Keratinocyte (primary cell): ENCODE data around the gene USP12. TPM values are rescaled to one million over a fixed set of nuclear protein-coding genes. Genes with fewer than 3 reads are reported as not detected.

ENCODE experiments used
- DNase-seq: peaks from one replicate; pipeline ENCODE4 v3.0.0-alpha.2; 2011; ENCODE audit warnings: low read depth, missing footprints, low spot score
- FAIRE-seq: peaks from 2 replicates; lab custom pipeline; 2011; peaks lifted over from hg19 to GRCh38; lab: Jason Lieb, UNC
- H2AFZ ChIP-seq: 2 replicates; pipeline ENCODE4 v1.6.0; 2012; ENCODE audit warnings: low read length, control low read depth, inconsistent platforms; ENCODE audit not compliant: control insufficient read depth
- H3K27ac ChIP-seq: 2 replicates; pipeline ENCODE4 v1.5.1; 2011; ENCODE audit warnings: low read length; ENCODE audit not compliant: control insufficient read depth, insufficient read depth
- H3K27me3 ChIP-seq: 3 replicates; pipeline ENCODE4 v1.6.0; 2011; ENCODE audit warnings: low read length; ENCODE audit not compliant: control insufficient read depth, insufficient read depth; ENCODE audit errors: extremely low read depth
- H3K36me3 ChIP-seq, 2 experiments: 2 replicates in 1 of 2; 3 replicates in 1 of 2; pipeline ENCODE4 v1.5.1; 2011; ENCODE audit warnings: low read length in 2 of 2, mild to moderate bottlenecking in 1 of 2; ENCODE audit not compliant: control insufficient read depth in 2 of 2, insufficient read depth in 2 of 2; ENCODE audit errors: extremely low read depth in 1 of 2
- H3K4me1 ChIP-seq: 3 replicates; pipeline ENCODE4 v1.5.1; 2011; ENCODE audit warnings: low read length; ENCODE audit not compliant: control insufficient read depth, insufficient read depth; ENCODE audit errors: extremely low read depth
- H3K4me2 ChIP-seq: 3 replicates; pipeline ENCODE4 v1.6.0; 2011; ENCODE audit warnings: low read depth, low read length; ENCODE audit not compliant: control insufficient read depth, insufficient read depth; ENCODE audit errors: extremely low read depth
- H3K4me3 ChIP-seq, 3 experiments: fragments of 200-600 bp in 1 of 3; sonication (generic) in 1 of 3; 2 replicates in 2 of 3; 3 replicates in 1 of 3; pipeline ENCODE4 v1.5.1; 2011 to 2016; ENCODE audit warnings: low read length in 3 of 3, mild to moderate bottlenecking in 3 of 3, control low read depth in 2 of 3, inconsistent platforms in 1 of 3, low read depth in 1 of 3, mixed read lengths in 1 of 3, mixed run types in 1 of 3, moderate library complexity in 1 of 3; ENCODE audit not compliant: control insufficient read depth in 2 of 3, insufficient read depth in 2 of 3; ENCODE audit errors: extremely low read depth in 1 of 3
- H3K79me2 ChIP-seq: 2 replicates; pipeline ENCODE4 v1.6.0; 2012; ENCODE audit warnings: low read length; ENCODE audit not compliant: control insufficient read depth, insufficient read depth
- H3K9ac ChIP-seq: 3 replicates; pipeline ENCODE4 v1.6.0; 2011; ENCODE audit warnings: low read length; ENCODE audit not compliant: control insufficient read depth, insufficient read depth; ENCODE audit errors: extremely low read depth
- H3K9me1 ChIP-seq: 3 replicates; pipeline ENCODE4 v1.6.0; 2011; ENCODE audit warnings: low read length; ENCODE audit not compliant: control insufficient read depth, insufficient read depth; ENCODE audit errors: extremely low read depth
- H3K9me3 ChIP-seq: 2 replicates; pipeline ENCODE4 v1.5.1; 2012; ENCODE audit warnings: low read depth, low read length; ENCODE audit not compliant: control insufficient read depth
- H4K20me1 ChIP-seq: 3 replicates; pipeline ENCODE4 v1.6.0; 2011; ENCODE audit warnings: low read length; ENCODE audit not compliant: control insufficient read depth, insufficient read depth; ENCODE audit errors: extremely low read depth
- EZH2 ChIP-seq: IDR thresholded peaks from one replicate; pipeline ENCODE4 v1.6.1; 2012; ENCODE audit warnings: inconsistent platforms, mild to moderate bottlenecking, low read length, moderate library complexity
- dilution Hi-C: fragments of 300-500 bp; cut with MboI; formaldehyde crosslinking; loops from one replicate; pipeline ENCODE4 v1.7.0; 2020; ENCODE audit warnings: low sequenced_read_pairs; ENCODE audit not compliant: extremely low pct_ligation_motif_present
- polyA plus RNA-seq, 5 experiments: library from polyadenylated mRNA; depleted of rRNA in 3 of 5; stranded (reverse) in 3 of 5; stranded (forward) in 1 of 5; unstranded in 1 of 5; fragments of >200 nt; gene quantifications; 1 replicate in 1 of 5; 2 replicates in 3 of 5; 3 replicates in 1 of 5; pipeline versions ENCODE4 v1.2.1 to v1.2.3, GENCODE V29; 2011 to 2012; ENCODE audit warnings: missing spikeins in 2 of 5, low read depth in 1 of 5, low replicate concordance in 1 of 5
- TF ChIP-seq, protein P1 (sequence below), 3 experiments: IDR thresholded peaks in 1 of 3; conservative IDR thresholded peaks in 1 of 3; optimal IDR thresholded peaks in 1 of 3; 2 replicates in 2 of 3; 3 replicates in 1 of 3; pipeline versions ENCODE3 to v1.5.1; 2011; ENCODE audit warnings: low read length in 3 of 3, mild to moderate bottlenecking in 3 of 3, moderate library complexity in 2 of 3, control low read depth in 1 of 3, inconsistent platforms in 1 of 3; ENCODE audit not compliant: insufficient read depth in 2 of 3; ENCODE audit errors: extremely low read depth in 1 of 3

The USP12 gene
- polyA plus RNA-seq, 1 donor (not counting 4 experiments of a cell fraction or from before 2014, with no cell fraction given): 20.7 TPM

DNA sequence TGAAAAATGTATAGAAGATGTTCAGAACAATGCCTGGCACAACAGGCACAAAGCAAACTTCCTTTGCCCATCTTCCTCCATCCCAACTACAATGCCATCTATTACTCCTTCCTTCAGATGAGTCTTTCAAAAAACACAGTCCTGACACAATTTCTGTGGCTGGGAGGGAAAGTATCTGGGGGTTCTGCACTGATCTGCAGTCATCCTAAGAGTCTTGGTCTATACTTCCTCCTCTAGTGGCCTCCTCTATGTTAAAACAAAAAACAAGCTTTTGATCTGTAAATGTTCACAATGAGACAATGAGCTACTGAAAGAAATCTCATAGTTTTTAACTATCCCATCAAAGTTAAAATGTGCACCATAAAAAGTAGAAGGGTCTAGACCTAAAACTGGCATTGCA, 44.8 kb downstream of the USP12 start:
- peaks cover 2% of the 10 kb centered on the region for H4K20me1 ChIP-seq

DNA sequence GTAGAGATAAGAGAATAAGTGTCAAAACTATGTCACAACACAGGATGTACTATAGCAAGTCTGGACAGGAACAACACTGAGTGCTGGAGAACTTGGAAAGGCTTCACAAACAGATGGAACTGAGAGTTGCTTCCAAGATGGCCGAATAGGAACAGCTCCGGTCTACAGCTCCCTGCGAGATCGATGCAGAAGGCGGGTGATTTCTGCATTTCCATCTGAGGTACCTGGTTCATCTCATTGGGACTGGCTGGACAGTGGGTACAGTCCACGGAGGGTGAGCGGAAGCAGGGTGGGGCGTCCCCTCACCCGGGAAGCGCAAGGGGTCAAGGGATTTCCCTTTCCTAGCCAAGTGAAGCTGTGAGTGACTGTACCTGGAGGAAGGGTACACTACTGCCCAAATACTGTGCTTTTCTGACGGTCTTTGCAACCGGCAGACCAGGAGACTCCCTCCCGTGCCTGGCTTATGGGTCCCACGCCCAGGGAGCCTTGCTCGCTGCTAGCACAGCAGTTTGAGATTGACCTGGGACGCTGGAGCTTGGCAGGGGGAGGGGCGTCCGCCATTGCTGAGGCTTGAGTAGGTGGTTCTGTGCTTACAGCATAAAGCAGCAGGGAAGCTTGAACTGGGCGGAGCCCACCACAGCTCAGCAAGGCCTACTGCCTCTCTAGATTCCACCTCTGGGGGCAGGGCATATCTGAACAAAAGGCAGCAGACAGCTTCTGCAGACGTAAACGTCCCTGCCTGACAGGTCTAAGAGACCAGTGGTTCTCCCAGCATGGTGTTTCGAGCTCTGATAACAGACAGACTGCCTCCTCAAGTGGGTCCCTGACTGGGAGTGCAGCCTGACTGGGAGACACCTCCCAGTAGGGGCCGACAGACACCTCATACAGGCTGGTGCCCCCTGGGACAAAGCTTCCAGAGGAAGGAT, 46.0 kb downstream of the USP12 start:
- Histone ChIP-seq H3K4me3 (peak overlapping the region; percentile 45 to 78 (median 77)), H2AFZ (peak overlapping the region; percentile 92)
- DNase-seq: peak; percentile 54

More for the DNA sequence above, 44.8 kb downstream of the USP12 start:
- peak overlapping the region; percentile 91 for H3K4me2 ChIP-seq
- H3K9me1 ChIP-seq: no peaks in the 10 kb centered on the region
- H3K27ac ChIP-seq: no peak overlapping the region
- H3K27me3 ChIP-seq: no peaks in the 10 kb centered on the region
- no peak overlapping the region for H2AFZ ChIP-seq
- dilution Hi-C loops: no loop called here
- peaks cover 38% of the 10 kb centered on the region for H3K4me1 ChIP-seq
- H3K79me2 ChIP-seq: peaks cover 75% of the 10 kb centered on the region
- TF ChIP-seq, protein P1, sequence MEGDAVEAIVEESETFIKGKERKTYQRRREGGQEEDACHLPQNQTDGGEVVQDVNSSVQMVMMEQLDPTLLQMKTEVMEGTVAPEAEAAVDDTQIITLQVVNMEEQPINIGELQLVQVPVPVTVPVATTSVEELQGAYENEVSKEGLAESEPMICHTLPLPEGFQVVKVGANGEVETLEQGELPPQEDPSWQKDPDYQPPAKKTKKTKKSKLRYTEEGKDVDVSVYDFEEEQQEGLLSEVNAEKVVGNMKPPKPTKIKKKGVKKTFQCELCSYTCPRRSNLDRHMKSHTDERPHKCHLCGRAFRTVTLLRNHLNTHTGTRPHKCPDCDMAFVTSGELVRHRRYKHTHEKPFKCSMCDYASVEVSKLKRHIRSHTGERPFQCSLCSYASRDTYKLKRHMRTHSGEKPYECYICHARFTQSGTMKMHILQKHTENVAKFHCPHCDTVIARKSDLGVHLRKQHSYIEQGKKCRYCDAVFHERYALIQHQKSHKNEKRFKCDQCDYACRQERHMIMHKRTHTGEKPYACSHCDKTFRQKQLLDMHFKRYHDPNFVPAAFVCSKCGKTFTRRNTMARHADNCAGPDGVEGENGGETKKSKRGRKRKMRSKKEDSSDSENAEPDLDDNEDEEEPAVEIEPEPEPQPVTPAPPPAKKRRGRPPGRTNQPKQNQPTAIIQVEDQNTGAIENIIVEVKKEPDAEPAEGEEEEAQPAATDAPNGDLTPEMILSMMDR (optimal IDR thresholded peaks at IDR 0.05 in 1 of 3, IDR thresholded peaks at IDR 0.05 in 1 of 3, conservative IDR thresholded peaks at IDR 0.05 in 1 of 3; ENCODE audit: extremely low read depth in 1 of 3, insufficient read depth in 2 of 3, low read length in 3 of 3): no peak
- no peak for TF ChIP-seq EZH2
- DNase-seq (no peak), FAIRE-seq (peak; percentile 58)
- peaks cover 0 to 6% of the 10 kb centered on the region in 2 experiments for H3K36me3 ChIP-seq
- H3K4me3 ChIP-seq: no peak overlapping the region
- no peak overlapping the region for H3K9ac ChIP-seq
- H3K9me3 ChIP-seq: peaks cover 2% of the 10 kb centered on the region

More for the DNA sequence above, 46.0 kb downstream of the USP12 start:
- Histone ChIP-seq H3K27me3 (no peaks in the 10 kb centered on the region), H3K4me2 (peak overlapping the region; percentile 91), H3K4me1 (peaks cover 29% of the 10 kb centered on the region), H3K9me3 (peaks cover 2% of the 10 kb centered on the region), H3K79me2 (peaks cover 81% of the 10 kb centered on the region), H4K20me1 (peaks cover 2% of the 10 kb centered on the region), H3K9ac (peak overlapping the region; percentile 94), H3K27ac (peak overlapping the region; percentile 95), H3K36me3 (peaks cover 0 to 6% of the 10 kb centered on the region in 2 experiments), H3K9me1 (no peaks in the 10 kb centered on the region)
- TF ChIP-seq, protein P1 (optimal IDR thresholded peaks at IDR 0.05 in 1 of 3, IDR thresholded peaks at IDR 0.05 in 1 of 3, conservative IDR thresholded peaks at IDR 0.05 in 1 of 3; ENCODE audit: extremely low read depth in 1 of 3, insufficient read depth in 2 of 3, low read length in 3 of 3): peak in 1 of 3 experiments; percentile 9
- TF ChIP-seq EZH2: no peak
- peak; percentile 77 for FAIRE-seq
- dilution Hi-C loops: no loop called here
